Activated T-cell treated with anti-CD3 and anti-CD28 coated beads, Interleukin-2, amount 50 U/mL, for 1 hour (primary cell): ENCODE measurements around the gene HOOK2.
"Not testable (repeated sequence)": the region's sequence is repeated elsewhere in the genome, so short reads cannot be mapped to it uniquely, and the experiment has no call there.

Source experiments
- DNase-seq: peaks from one replicate; pipeline ENCODE4 v3.0.0-alpha.2; 2020

Gene HOOK2

GRCh38 chr19:12720296-12720695 lies 55.1 kb downstream of the HOOK2 start:
- no peak for DNase-seq

GRCh38 chr19:12715929-12716328 lies 59.4 kb downstream of the HOOK2 start:
- no peak for DNase-seq

GRCh38 chr19:12715102-12715501 lies 60.2 kb downstream of the HOOK2 start:
- no peak for DNase-seq

- not testable (repeated sequence) for DNase-seq
Observed at GRCh38 chr19:12713304-12713703, 62.0 kb downstream of the HOOK2 start.
